Transverse colon (tissue), 4 donors: ENCODE results near the gene DOK1. TPM values are rescaled to one million over a fixed set of nuclear protein-coding genes. Genes with fewer than 3 reads are reported as not detected.

Experiments
- DNase-seq: peaks from one replicate; pipeline ENCODE4 v3.0.0-alpha.2; 2019
- H3K27ac ChIP-seq, 4 donors: fragments of 200-600 bp; sonication (generic); 2 replicates each; pipeline ENCODE4 v1.5.1; 2016 to 2018; ENCODE audit warnings: inconsistent platforms in 4 of 4
- H3K27me3 ChIP-seq: fragments of 200-600 bp; sonication (generic); 2 replicates; pipeline ENCODE4 v1.5.1; 2017; ENCODE audit warnings: inconsistent platforms
- H3K36me3 ChIP-seq, 4 donors: fragments of 200-600 bp; sonication (generic); 2 replicates each; pipeline ENCODE4 v1.5.1; 2017 to 2019; ENCODE audit warnings: inconsistent platforms in 4 of 4
- H3K4me1 ChIP-seq, 4 donors: fragments of 200-600 bp; sonication (generic); 2 replicates each; pipeline ENCODE4 v1.5.1; 2017 to 2020; ENCODE audit warnings: inconsistent platforms in 4 of 4
- H3K4me3 ChIP-seq, 4 donors: fragments of 200-600 bp; sonication (generic); 1 replicate in 1 of 4; 2 replicates in 3 of 4; pipeline versions ENCODE4 v1.5.1 to v1.6.1; 2017 to 2019; ENCODE audit warnings: inconsistent platforms in 4 of 4
- H3K9me3 ChIP-seq, 2 donors: fragments of 200-600 bp; sonication (generic); 2 replicates each; pipeline ENCODE4 v1.5.1; 2017 to 2019; ENCODE audit warnings: inconsistent platforms in 2 of 2
- CTCF ChIP-seq, 5 experiments: fragments of 200-600 bp in 3 of 5; fragments of 450-650 bp in 2 of 5; sonication (generic) in 3 of 5; IDR thresholded peaks; 1 replicate in 2 of 5; 2 replicates in 3 of 5; pipeline ENCODE4 v1.5.1; 2016 to 2017; ENCODE audit warnings: antibody characterized with exemption in 5 of 5, inconsistent platforms in 3 of 5, mild to moderate bottlenecking in 2 of 5, moderate library complexity in 1 of 5
- EP300 ChIP-seq: sonication (generic); formaldehyde crosslinking; IDR thresholded peaks from one replicate; pipeline ENCODE4 v1.6.1; 2017; ENCODE audit warnings: antibody characterized with exemption, low read depth
- POLR2A ChIP-seq: fragments of 450-650 bp; IDR thresholded peaks from one replicate; pipeline ENCODE4 v1.6.1; 2016; ENCODE audit warnings: antibody characterized with exemption, mild to moderate bottlenecking, moderate library complexity
- POLR2AphosphoS5 ChIP-seq, 3 donors: sonication (generic); formaldehyde crosslinking; IDR thresholded peaks; one replicate each; pipeline ENCODE4 v1.6.1; 2016; ENCODE audit warnings: antibody characterized with exemption in 3 of 3
- WGBS, 2 donors: methylation state at CpG; one replicate each; pipeline ENCODE4 v1.1.5; 2018; ENCODE audit warnings: low coverage in 1 of 2; 5-methylcytosine and 5-hydroxymethylcytosine counted together
- in situ Hi-C, 4 donors: fragments of 200-750 bp; cut with MboI; loops; one replicate each; pipeline versions ENCODE4 v1.15.0 to v1.15.1; 2017; ENCODE audit warnings: low sequenced_read_pairs in 3 of 4, low pct_ligation_motif_present in 1 of 4, low pct_unique_long_range_greater_than_20kb in 1 of 4
- intact Hi-C: fragments of 100-400 bp; cut with DNase I; formaldehyde crosslinking; loops from one replicate; pipeline ENCODE4 v1.15.1; 2023; ENCODE audit warnings: low total_unique reads
- total RNA-seq, 4 donors: library from RNA; depleted of rRNA; stranded (reverse); fragments of >200 nt; gene quantifications; one replicate each; pipeline ENCODE4 v1.1.0, GENCODE V29; 2016

DOK1 gene
- total RNA-seq, 4 donors from 2014 or later = 14.7 to 21.3 (median 20.1) TPM

DNA sequence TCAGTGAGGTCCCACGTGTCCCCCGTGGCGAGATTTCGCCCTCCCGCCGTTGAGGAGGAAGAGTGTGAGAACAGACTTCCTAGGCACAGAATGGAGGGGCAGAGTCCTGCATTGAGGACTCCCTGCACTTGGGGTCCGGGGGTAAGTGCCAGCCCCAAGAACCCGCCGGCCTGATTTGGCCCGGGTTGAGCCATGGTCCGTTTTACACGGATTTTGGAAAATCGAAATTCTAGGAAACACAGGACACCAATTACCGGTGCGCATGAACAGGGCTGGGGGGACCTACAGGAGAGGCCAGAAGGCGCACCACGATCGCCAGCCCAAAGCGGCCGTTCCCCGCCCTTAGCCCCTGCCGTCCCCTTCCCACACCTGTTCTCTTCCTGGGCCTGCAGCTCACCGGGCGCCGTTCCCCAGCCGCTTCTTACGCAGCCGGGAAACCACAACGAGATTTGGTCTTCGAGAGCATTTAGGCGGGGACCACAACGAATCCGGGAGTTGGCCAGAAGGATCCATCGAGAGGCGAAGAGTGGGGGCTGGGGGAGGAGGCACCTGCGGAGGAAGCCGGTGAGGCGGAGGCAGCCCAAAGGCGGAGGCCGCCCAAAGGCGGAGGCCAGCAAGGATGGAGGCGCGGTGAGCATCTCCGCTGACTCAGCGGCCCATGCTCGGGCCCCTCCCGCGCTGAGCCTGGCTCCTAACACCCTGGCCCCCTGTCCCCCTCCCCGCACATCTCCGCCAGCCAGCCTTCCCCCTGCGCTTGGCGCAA lies 40.7 kb upstream of the DOK1 start:
- Histone ChIP-seq H3K27ac (no peak overlapping the region), H3K27me3 (peaks cover 100% of the 10 kb centered on the region), H3K4me3 (peak overlapping the region in 1 of 4 donors; percentile 28), H3K9me3 (no peaks in the 10 kb centered on the region), H3K4me1 (peaks cover 8 to 30% (median 27%) of the 10 kb centered on the region in 4 donors), H3K36me3 (no peaks in the 10 kb centered on the region)
- no peak for DNase-seq
- intact Hi-C loops (no loop called here), in situ Hi-C loops (no loop called here)
- TF ChIP-seq CTCF (IDR thresholded peaks at IDR 0.05) = no peak
- peak in 2 of 3 donors; percentile 80 to 86 for TF ChIP-seq POLR2AphosphoS5 (IDR thresholded peaks at IDR 0.05)
- no peak for TF ChIP-seq POLR2A
- TF ChIP-seq EP300 = no peak
- WGBS, 2 donors = 11% methylated on average over 48 of the region's 52 CpGs; no CpG with 5 or more reads in 1 of the 2 donors

GRCh38 chr2:74514368-74515270 lies 39.9 kb upstream of the DOK1 start, which contains the start of gene TLX2:
Gene TLX2, plus strand, starts transcription at chr2:74514450. Its CDS starts 357 bp downstream, at chr2:74514807.
- H3K4me1 ChIP-seq = peaks cover 8 to 30% (median 27%) of the 10 kb centered on the region in 4 donors
- H3K9me3 ChIP-seq = no peaks in the 10 kb centered on the region
- peaks cover 100% of the 10 kb centered on the region for H3K27me3 ChIP-seq
- WGBS, 2 donors = 3% methylated on average over 46 of the region's 82 CpGs; no CpG with 5 or more reads in 1 of the 2 donors
- in situ Hi-C loops = no loop called here
- peak within 1 kb of the TSS in 1 of 4 donors; percentile 28 for H3K4me3 ChIP-seq
- no peak for DNase-seq
- H3K27ac ChIP-seq = no peak within 1 kb of the TSS
- intact Hi-C loops = no loop called here
- TF ChIP-seq CTCF (IDR thresholded peaks at IDR 0.05) (no peak), POLR2A (no peak), POLR2AphosphoS5 (IDR thresholded peaks at IDR 0.05) (no peak), EP300 (no peak)
- no peaks in the 10 kb centered on the region for H3K36me3 ChIP-seq

- DNase-seq = no peak
- Histone ChIP-seq H3K4me1 (peaks cover 8 to 30% (median 27%) of the 10 kb centered on the region in 4 donors), H3K9me3 (no peaks in the 10 kb centered on the region), H3K4me3 (peak overlapping the region in 2 of 4 donors; percentile 28 to 39), H3K27me3 (peaks cover 100% of the 10 kb centered on the region), H3K36me3 (no peaks in the 10 kb centered on the region), H3K27ac (no peak overlapping the region)
- WGBS, 2 donors = 24% methylated on average over 56 of the region's 60 CpGs; no CpG with 5 or more reads in 1 of the 2 donors
- TF ChIP-seq POLR2A = no peak
- no peak for TF ChIP-seq POLR2AphosphoS5 (IDR thresholded peaks at IDR 0.05)
- no peak for TF ChIP-seq EP300
- no peak for TF ChIP-seq CTCF (IDR thresholded peaks at IDR 0.05)
- in situ Hi-C loops (no loop called here), intact Hi-C loops (no loop called here)
Observed at GRCh38 chr2:74515271-74515980, 39.1 kb upstream of the DOK1 start.
